ELF-1 (cell line): ENCODE results near the gene NEDD4L.

Experiments used
- DNase-seq: peaks from one replicate; pipeline ENCODE4 v3.0.0-alpha.2; 2016; ENCODE audit warnings: low read depth, low spot score

Gene NEDD4L

DNA sequence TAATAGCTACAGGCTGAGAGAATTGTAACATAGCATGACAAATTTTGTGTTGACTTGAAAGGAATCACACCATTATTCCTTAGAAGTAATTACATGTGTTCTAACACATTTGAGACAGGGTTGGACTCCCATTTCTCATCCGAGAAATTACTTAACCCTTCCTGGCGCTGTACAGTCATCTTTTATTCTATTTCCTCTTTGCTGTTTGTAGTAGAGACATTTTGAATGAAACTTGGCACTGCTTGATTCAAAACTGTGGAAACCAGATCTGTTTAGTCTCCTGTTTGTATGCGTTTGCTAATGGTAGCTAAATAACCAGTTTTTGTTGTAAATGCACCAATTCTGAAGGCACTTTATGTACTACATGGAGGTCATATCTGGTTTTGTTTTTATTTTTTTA lies 352.9 kb downstream of the NEDD4L start:
- DNase-seq = no peak

GRCh38 chr18:58397385-58398132 lies 353.5 kb downstream of the NEDD4L start:
- no peak for DNase-seq

GRCh38 chr18:58398648-58399398 lies 354.8 kb downstream of the NEDD4L start:
- DNase-seq = no peak

- DNase-seq = no peak
Measured at GRCh38 chr18:58400331-58400870, 356.4 kb downstream of the NEDD4L start.

DNA sequence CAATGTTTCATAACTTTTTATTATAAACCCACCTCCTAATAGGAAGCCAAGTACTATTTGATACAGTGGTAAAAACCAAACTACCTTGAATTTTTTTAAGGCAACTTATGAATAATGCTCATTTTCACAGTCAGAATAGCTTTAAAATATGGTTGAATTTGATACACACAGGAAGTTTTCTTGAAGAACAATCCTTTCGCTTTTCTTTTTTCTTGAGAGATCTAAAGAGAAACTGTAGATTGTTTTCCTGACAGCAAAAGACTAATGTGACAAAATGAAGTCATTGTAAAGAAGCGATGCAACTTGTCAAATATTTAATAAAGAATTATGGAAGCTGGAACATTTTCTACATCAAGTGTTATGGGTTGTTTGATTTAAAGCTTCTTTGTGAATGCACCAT lies 357.2 kb downstream of the NEDD4L start:
- DNase-seq = no peak

DNA sequence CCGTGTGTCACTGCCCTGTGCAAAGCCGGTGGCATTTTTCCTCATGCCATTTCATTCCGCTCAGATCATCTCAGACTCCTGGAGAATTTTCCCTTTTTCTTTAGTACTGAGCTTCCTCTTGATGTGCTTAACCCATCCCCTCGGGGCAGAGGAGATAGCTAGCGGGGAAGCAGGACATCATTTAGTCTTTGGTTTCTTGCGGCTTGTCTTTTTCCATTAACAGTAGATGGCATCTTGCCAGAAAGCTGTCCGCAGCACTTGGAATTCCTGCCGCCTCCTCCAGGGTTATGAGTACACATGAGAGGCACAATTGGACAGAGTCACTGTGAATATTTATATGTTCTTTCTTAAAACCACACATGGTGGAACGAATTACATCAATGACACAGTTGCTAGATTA lies 358.2 kb downstream of the NEDD4L start:
- peak; percentile 34 for DNase-seq

DNA sequence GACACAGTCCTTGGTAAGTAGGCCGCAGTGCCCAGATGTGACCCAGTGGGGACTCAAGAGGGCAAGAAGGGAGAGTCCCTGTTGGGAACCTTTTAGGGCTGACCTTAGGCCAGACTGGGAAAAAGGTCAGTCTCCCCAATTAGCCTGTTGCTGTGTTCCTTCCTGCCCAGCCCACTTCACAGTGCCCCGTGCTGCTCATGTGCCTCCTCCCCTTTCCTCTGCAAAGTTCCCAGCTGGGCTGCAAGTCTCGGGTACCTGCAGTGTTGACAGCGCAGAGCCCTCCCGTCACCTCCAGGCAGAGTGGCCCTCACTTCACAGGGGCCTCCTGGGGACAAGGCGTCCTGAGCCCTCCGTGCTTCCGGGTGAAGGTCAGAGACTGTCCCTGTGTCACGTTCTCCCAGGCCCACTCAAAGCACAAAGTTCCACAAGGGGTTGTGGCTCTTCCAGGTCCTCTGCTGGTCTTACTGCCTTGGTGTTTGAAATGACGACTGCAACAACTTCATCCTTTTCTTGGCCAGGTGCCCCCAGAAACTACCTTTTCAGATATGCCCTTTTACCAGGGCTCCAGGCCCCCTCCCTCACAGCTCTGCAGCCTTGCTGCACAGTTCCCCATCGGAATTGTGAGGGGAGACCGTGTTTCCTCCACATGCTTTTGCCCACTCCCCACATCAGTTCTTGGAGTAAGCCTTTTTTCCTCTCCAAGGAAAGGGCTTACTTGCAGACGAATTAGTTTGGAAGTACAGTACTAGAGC lies 359.1 kb downstream of the NEDD4L start:
- no peak for DNase-seq

GRCh38 chr18:58403799-58404455 lies 359.9 kb downstream of the NEDD4L start:
- no peak for DNase-seq

DNA sequence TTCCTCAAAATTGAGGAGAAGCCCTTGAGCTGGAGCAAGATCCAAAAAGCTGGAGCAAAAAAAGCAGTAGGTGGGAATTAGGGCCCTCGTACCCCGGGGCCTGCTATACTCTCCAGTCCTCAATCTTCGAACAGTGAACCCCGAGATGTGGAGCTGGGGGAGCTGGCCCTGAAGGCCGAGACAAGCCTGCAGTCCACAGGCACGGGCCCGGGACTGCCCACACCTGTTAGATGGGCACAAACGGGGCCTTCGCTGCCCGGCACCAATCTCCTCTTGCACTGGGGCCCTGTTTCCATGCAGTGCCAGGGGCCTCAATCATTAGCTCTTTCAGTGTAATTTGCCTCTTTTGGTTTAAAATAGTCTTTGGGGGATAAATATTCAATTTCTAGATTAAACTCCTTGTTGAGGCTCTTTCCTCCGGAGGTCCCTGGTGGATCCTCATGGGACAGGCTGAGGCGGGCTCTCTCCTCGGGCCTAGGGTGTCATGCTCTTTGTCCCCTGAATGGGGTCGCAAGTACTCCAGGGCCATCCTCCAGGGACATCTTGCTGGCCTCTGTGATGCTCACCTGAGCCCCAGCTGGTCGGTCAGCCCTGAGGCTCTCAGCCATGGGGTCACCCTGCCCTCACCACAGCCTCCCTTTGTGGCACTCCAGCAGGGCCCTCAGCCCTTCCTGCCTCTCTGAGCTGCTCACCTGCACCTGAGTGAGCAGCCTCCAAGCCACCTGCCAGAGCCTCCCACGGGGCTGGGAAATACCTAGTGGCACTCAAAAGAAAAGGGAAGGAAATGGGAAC lies 361.3 kb downstream of the NEDD4L start:
- DNase-seq = no peak

- no peak for DNase-seq
Measured at GRCh38 chr18:58407263-58407648, 363.2 kb downstream of the NEDD4L start.

GRCh38 chr18:58407649-58408407 lies 363.8 kb downstream of the NEDD4L start:
- DNase-seq = no peak

- DNase-seq = no peak
Measured at GRCh38 chr18:58408665-58409064, 364.6 kb downstream of the NEDD4L start.

GRCh38 chr18:58409802-58410445 lies 365.9 kb downstream of the NEDD4L start:
- no peak for DNase-seq

DNA sequence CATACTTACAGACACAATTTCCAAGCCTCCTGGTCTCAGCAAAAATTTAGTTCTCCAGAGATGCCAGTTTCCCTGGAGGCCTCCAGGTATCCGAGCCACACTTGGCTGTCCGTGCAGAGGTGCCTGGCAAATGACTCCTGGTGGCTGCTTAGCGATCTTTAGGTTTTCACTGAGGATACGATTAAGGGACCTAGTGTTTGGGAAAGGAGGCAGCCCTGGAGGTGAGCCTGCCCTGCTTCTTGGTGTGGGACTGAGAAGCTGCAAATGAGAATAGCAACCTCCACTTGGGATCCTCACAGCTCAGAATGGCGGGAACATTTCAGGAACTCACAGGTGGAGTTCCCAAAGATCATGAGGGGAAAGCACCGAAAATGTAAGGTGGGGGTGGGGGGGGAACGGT lies 367.3 kb downstream of the NEDD4L start:
- DNase-seq = no peak

DNA sequence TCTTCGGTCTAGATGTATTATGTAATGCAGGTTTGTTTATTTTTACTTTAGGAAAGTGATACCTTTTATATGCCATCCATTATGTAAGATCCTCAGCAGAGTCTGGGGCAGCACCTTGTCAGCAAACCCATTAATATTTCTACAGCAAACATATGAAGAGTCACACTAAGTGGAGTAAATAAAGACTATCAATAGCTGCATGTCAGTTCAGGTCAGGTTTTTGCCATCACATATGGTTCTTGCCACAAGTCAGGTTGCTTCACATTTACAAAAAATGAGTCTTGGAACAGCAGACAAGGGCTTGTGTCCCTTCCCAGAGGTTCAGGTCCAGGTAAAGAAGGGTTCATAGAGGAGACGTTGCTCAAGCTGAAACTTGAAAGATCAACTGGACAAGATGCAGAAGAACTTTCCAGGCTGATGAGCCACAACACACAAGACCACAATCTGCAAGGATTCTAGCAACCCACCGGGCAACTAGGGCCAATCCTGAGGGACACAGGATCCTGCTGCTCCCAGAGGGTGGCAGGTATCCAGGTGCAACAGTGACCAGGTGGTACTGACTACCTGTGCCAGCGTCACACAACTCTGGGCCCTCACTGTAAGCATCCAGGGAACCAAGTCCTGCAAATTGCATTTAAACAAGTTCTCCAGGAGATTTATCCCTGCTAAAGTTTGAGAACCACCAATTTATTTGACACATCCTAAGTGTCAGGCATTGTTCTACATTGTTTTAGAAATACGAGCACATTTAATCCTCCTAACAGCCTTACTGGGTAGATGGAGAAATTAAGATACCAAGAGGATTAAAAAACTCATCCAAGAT lies 369.0 kb downstream of the NEDD4L start:
- DNase-seq = no peak

GRCh38 chr18:58413667-58414628 lies 369.9 kb downstream of the NEDD4L start:
- no peak for DNase-seq

DNA sequence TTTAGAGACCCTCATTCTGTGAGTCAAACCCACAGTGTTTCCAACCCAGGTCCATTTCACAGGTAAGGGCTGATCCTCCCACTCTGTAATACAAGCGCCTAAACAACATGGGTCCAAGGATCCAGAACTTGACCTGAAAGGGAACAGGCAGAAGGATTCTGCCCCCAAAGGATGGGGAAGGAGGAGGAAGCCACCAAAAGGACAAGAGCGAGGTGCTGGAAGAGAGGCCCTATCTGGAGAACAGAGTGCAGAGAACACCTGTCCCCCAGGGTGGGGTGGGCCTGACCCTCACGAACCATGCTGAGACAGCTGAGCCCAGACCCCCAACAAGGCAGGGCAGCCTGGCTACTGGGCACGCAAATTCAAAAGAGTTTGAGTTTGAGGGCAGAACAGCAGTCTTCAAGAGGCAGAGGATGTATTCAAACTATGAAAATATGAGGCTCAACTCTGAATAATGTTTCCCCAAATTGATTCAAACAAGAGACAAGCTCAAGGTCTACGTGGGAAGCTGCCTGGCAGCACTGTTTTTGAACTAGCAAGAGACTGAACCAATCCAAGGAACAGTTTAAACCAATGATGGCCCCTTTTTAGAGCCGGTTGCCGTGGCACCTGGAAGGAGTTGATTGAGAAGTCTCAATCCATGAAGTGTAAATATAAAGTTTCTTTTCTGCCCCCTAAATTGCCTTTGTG lies 372.1 kb downstream of the NEDD4L start:
- DNase-seq = no peak
